Fibroblast of lung (primary cell): ENCODE data around the gene SMCHD1. TPM values are rescaled to one million over a fixed set of nuclear protein-coding genes. Genes with fewer than 3 reads are reported as not detected.

Source experiments
- DNase-seq, 2 donors: peaks; one replicate each; pipeline versions ENCODE4 v3.0.0 to v3.0.0-alpha.2; 2010; ENCODE audit warnings: low read depth in 2 of 2
- H2AFZ ChIP-seq: 2 replicates; pipeline ENCODE4 v1.5.1; 2012; ENCODE audit warnings: low read length, control low read depth, inconsistent platforms
- H3K27ac ChIP-seq: 2 replicates; pipeline ENCODE4 v1.5.1; 2011; ENCODE audit warnings: low read length, control low read depth; ENCODE audit not compliant: insufficient read depth
- H3K27me3 ChIP-seq: 2 replicates; pipeline ENCODE4 v1.5.1; 2011; ENCODE audit warnings: mild to moderate bottlenecking, low read length; ENCODE audit not compliant: control insufficient read depth, insufficient read depth
- H3K36me3 ChIP-seq: 2 replicates; pipeline ENCODE4 v1.5.1; 2011; ENCODE audit warnings: low read length; ENCODE audit not compliant: control insufficient read depth, insufficient read depth
- H3K4me1 ChIP-seq: 2 replicates; pipeline ENCODE4 v1.5.1; 2011; ENCODE audit warnings: low read length; ENCODE audit not compliant: control insufficient read depth, insufficient read depth; ENCODE audit errors: extremely low read depth
- H3K4me2 ChIP-seq: 2 replicates; pipeline ENCODE4 v1.5.1; 2011; ENCODE audit warnings: low read length, control low read depth; ENCODE audit not compliant: insufficient read depth; ENCODE audit errors: extremely low read depth
- H3K4me3 ChIP-seq, 4 experiments: fragments of 200-600 bp in 1 of 4; sonication (generic) in 1 of 4; replicated peaks in 1 of 4; 2 replicates each; pipeline ENCODE4 v1.5.1; 2011 to 2016; ENCODE audit warnings: low read length in 4 of 4, low read depth in 3 of 4, mild to moderate bottlenecking in 3 of 4, control low read depth in 2 of 4, inconsistent platforms in 1 of 4, mixed read lengths in 1 of 4; ENCODE audit not compliant: insufficient read depth in 1 of 4; ENCODE audit errors: control extremely low read depth in 1 of 4
- H3K79me2 ChIP-seq: 2 replicates; pipeline ENCODE4 v1.5.1; 2012; ENCODE audit warnings: mild to moderate bottlenecking, low read length, inconsistent platforms; ENCODE audit not compliant: control insufficient read depth, insufficient read depth
- H3K9ac ChIP-seq: 2 replicates; pipeline ENCODE4 v1.5.1; 2011; ENCODE audit warnings: mild to moderate bottlenecking, low read length, control low read depth; ENCODE audit not compliant: insufficient read depth
- H3K9me3 ChIP-seq: 2 replicates; pipeline ENCODE4 v1.5.1; 2012; ENCODE audit warnings: low read depth, low read length; ENCODE audit not compliant: control insufficient read depth, insufficient read depth
- H4K20me1 ChIP-seq: 2 replicates; pipeline ENCODE4 v1.5.1; 2011; ENCODE audit warnings: low read length; ENCODE audit not compliant: control insufficient read depth, insufficient read depth; ENCODE audit errors: extremely low read depth
- EZH2 ChIP-seq: IDR thresholded peaks from 2 replicates; pipeline ENCODE4 v1.5.1; 2012; ENCODE audit warnings: low read length, control low read depth, mild to moderate bottlenecking; ENCODE audit errors: missing control alignments
- polyA minus RNA-seq: library from RNA; depleted of rRNA, polyadenylated mRNA; stranded (reverse); fragments of >200 nt; gene quantifications from 2 replicates; pipeline ENCODE4 v1.2.3, GENCODE V29; 2011; ENCODE audit warnings: low replicate concordance
- polyA plus RNA-seq, 2 donors: library from polyadenylated mRNA; depleted of rRNA in 1 of 2; stranded (reverse) in 1 of 2; unstranded in 1 of 2; fragments of >200 nt; gene quantifications; 2 replicates each; pipeline ENCODE4 v1.2.1, GENCODE V29; 2011 to 2012; ENCODE audit warnings: missing spikeins in 1 of 2
- total RNA-seq: library from RNA; depleted of rRNA; stranded (reverse); fragments of >200 nt; gene quantifications from 2 replicates; pipeline ENCODE4 v1.2.1, GENCODE V29; 2014
- TF ChIP-seq, protein P1 (sequence below), 2 donors: IDR thresholded peaks in 1 of 2; conservative IDR thresholded peaks in 1 of 2; 1 replicate in 1 of 2; 2 replicates in 1 of 2; pipeline ENCODE4 v1.5.1; 2011 to 2012; ENCODE audit warnings: low read length in 2 of 2, control low read depth in 1 of 2, inconsistent platforms in 1 of 2, low read depth in 1 of 2, mild to moderate bottlenecking in 1 of 2

Gene SMCHD1
- total RNA-seq (96.1 and 96.6 TPM in 2 replicates), polyA plus RNA-seq (19.6 and 30.3 TPM in 2 replicates), polyA minus RNA-seq (7.1 and 12.6 TPM in 2 replicates)
- polyA plus RNA-seq (2012) = 16.0 and 22.5 TPM in 2 replicates

DNA sequence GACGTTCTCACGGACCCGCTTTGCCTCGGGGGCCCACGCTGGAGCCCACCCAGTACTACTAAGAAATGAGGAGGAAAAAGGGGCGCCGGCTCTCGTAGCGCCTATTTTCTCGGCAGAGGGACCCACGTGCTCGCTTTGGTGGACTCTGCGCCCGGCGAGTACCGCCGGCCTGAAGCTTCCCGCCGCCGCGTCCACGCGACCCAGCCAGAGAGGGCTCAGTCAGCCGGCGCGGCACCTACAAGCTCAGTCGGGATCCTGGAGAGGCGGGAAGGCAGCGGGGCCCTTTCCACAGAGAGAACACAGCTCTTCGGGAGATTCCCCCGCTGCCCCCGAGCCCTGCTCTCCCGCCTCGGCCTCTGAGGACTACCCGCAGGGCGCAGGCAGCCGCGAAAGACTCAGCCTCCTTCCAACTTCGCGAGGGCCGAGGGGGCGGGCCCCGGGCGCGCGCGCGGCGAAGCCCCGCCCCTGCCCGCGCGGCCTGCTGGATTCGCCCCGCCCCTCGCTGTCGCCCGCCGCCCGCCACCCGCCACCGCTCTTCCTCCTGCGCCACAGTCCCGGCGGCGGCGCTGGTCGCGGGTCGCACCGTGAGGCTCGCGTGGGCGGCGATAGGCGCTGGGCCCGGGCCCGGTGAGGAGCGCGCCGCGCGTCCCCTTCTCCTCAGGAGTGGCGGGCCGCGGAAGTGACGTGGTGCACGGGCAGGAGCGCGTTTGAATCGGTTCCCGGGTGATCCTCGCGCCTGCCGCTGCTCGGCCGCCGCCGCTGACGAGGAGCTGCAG, at the start of gene SMCHD1:
Gene SMCHD1, plus strand, starts transcription at position 549 of the 776 bp plus-strand sequence. CDS start 350 bp downstream, outside the sequence.
- Histone ChIP-seq H3K9me3 (no peaks in the 10 kb centered on the region), H3K27me3 (no peaks in the 10 kb centered on the region), H3K4me1 (peaks cover 4% of the 10 kb centered on the region), H3K79me2 (peaks cover 43% of the 10 kb centered on the region), H3K9ac (peak within 1 kb of the TSS; percentile 94), H3K36me3 (no peaks in the 10 kb centered on the region), H2AFZ (peak within 1 kb of the TSS; percentile 84), H3K4me3 (peak within 1 kb of the TSS; percentile 80 to 86 (median 84)), H3K27ac (peak within 1 kb of the TSS; percentile 93), H4K20me1 (no peaks in the 10 kb centered on the region), H3K4me2 (peak within 1 kb of the TSS; percentile 54)
- TF ChIP-seq, protein P1, sequence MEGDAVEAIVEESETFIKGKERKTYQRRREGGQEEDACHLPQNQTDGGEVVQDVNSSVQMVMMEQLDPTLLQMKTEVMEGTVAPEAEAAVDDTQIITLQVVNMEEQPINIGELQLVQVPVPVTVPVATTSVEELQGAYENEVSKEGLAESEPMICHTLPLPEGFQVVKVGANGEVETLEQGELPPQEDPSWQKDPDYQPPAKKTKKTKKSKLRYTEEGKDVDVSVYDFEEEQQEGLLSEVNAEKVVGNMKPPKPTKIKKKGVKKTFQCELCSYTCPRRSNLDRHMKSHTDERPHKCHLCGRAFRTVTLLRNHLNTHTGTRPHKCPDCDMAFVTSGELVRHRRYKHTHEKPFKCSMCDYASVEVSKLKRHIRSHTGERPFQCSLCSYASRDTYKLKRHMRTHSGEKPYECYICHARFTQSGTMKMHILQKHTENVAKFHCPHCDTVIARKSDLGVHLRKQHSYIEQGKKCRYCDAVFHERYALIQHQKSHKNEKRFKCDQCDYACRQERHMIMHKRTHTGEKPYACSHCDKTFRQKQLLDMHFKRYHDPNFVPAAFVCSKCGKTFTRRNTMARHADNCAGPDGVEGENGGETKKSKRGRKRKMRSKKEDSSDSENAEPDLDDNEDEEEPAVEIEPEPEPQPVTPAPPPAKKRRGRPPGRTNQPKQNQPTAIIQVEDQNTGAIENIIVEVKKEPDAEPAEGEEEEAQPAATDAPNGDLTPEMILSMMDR (conservative IDR thresholded peaks at IDR 0.05 in 1 of 2, IDR thresholded peaks at IDR 0.05 in 1 of 2; ENCODE audit: low read depth in 1 of 2, low read length in 2 of 2) = no peak
- TF ChIP-seq EZH2 = no peak
- peak; percentile 76 to 78 for DNase-seq

DNA sequence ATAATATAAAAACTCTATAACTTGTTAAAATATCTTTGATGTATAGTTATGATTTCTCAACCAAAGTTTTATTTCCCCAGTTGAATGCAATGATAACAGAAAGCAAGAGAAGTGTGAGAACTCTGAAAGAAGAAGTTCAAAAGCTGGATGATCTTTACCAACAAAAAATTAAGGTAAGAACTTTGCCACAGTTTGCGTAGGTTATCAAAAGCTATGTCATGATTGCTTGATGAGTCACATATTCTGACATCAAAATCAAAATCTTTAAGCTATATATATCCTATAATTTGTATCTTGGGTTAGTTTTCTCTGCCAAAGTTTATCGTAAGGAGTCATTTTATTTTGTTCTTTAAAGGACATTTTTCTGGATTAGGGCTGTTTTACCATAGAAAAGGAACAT, 49.2 kb upstream of the SMCHD1 start:
- DNase-seq = peak in 1 of 2 donors; percentile 19
- Histone ChIP-seq H4K20me1 (no peaks in the 10 kb centered on the region), H3K36me3 (peaks cover 4% of the 10 kb centered on the region), H3K27ac (peak overlapping the region; percentile 18), H3K27me3 (no peaks in the 10 kb centered on the region), H3K4me1 (no peaks in the 10 kb centered on the region), H3K9ac (no peak overlapping the region), H2AFZ (peak overlapping the region; percentile 45), H3K79me2 (no peaks in the 10 kb centered on the region), H3K4me3 (no peak overlapping the region), H3K4me2 (peak overlapping the region; percentile 40), H3K9me3 (no peaks in the 10 kb centered on the region)
- TF ChIP-seq, protein P1 (conservative IDR thresholded peaks at IDR 0.05 in 1 of 2, IDR thresholded peaks at IDR 0.05 in 1 of 2; ENCODE audit: low read depth in 1 of 2, low read length in 2 of 2) = no peak

DNA sequence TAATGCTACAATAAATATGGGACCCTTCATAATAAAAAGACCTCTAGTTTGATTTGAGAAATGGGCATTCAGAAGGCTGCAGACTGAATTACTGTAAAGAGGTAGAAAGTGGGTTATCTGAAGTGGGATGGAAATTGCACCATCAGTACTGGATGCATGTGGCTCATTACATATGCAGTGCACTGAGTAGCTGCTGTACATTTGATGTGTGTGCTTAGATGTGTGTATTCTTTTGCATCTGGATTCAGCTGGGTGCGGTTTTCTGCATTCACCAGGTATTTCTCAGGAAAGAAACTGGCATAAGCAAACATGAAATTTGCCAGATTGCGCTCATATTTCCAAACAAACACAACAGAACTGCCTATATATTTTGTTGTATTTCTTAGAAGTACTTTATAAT, 45.9 kb upstream of the SMCHD1 start:
- DNase-seq = no peak
- no peaks in the 10 kb centered on the region for H3K79me2 ChIP-seq
- no peaks in the 10 kb centered on the region for H4K20me1 ChIP-seq
- no peak for TF ChIP-seq EZH2
- TF ChIP-seq, protein P1 (conservative IDR thresholded peaks at IDR 0.05 in 1 of 2, IDR thresholded peaks at IDR 0.05 in 1 of 2; ENCODE audit: low read depth in 1 of 2, low read length in 2 of 2) = no peak
- no peaks in the 10 kb centered on the region for H3K9me3 ChIP-seq
- no peaks in the 10 kb centered on the region for H3K27me3 ChIP-seq
- H3K4me2 ChIP-seq = no peak overlapping the region
- no peaks in the 10 kb centered on the region for H3K4me1 ChIP-seq
- H3K4me3 ChIP-seq = no peak overlapping the region
- H3K9ac ChIP-seq = no peak overlapping the region
- H3K36me3 ChIP-seq = peaks cover 4% of the 10 kb centered on the region
- H3K27ac ChIP-seq = no peak overlapping the region
- no peak overlapping the region for H2AFZ ChIP-seq
